WERI-Rb-1 (cell line): ENCODE data around the gene TSHZ2.

Experiments
- DNase-seq: peaks from one replicate; pipeline ENCODE4 v3.0.0-alpha.2; 2020
- H3K27ac ChIP-seq: fragments of 250-450 bp; sonication (Bioruptor Pico); 2 replicates; pipeline ENCODE4 v1.5.1; 2020; ENCODE audit warnings: mild to moderate bottlenecking, moderate library complexity
- H3K27me3 ChIP-seq: fragments of 250-450 bp; sonication (Bioruptor Pico); 2 replicates; pipeline ENCODE4 v1.5.1; 2021; ENCODE audit warnings: mild to moderate bottlenecking, low read depth, moderate library complexity; ENCODE audit not compliant: insufficient read depth, severe bottlenecking
- H3K36me3 ChIP-seq: fragments of 250-450 bp; sonication (Bioruptor Pico); 2 replicates; pipeline ENCODE4 v1.5.1; 2020; ENCODE audit warnings: mild to moderate bottlenecking, moderate library complexity
- H3K4me3 ChIP-seq: 2 replicates; pipeline ENCODE4 v1.5.1; 2011; ENCODE audit warnings: low read depth, mild to moderate bottlenecking, control low read depth, low read length
- H3K9me3 ChIP-seq: fragments of 250-450 bp; sonication (Bioruptor Pico); 2 replicates; pipeline ENCODE4 v1.5.1; 2021; ENCODE audit warnings: mild to moderate bottlenecking, moderate library complexity; ENCODE audit not compliant: severe bottlenecking
- CTCF ChIP-seq: IDR thresholded peaks from 2 replicates; pipeline ENCODE4 v1.5.1; 2011; ENCODE audit warnings: low read depth, mild to moderate bottlenecking, control low read depth, inconsistent platforms, low read length

TSHZ2 gene

GRCh38 chr20:52984451-52984810 lies 12.3 kb downstream of the TSHZ2 start:
- no peak for TF ChIP-seq CTCF
- Histone ChIP-seq H3K9me3 (no peaks in the 10 kb centered on the region), H3K27me3 (no peaks in the 10 kb centered on the region), H3K36me3 (no peaks in the 10 kb centered on the region), H3K27ac (no peak overlapping the region), H3K4me3 (no peak overlapping the region)
- no peak for DNase-seq

- TF ChIP-seq CTCF: no peak
- Histone ChIP-seq H3K36me3 (no peaks in the 10 kb centered on the region), H3K4me3 (no peak overlapping the region), H3K27ac (no peak overlapping the region), H3K27me3 (no peaks in the 10 kb centered on the region), H3K9me3 (no peaks in the 10 kb centered on the region)
- DNase-seq: no peak
Observed at GRCh38 chr20:52985687-52986086, 13.5 kb downstream of the TSHZ2 start.

- H3K27ac ChIP-seq: no peak overlapping the region
- DNase-seq: no peak
- H3K4me3 ChIP-seq: no peak overlapping the region
- H3K27me3 ChIP-seq: no peaks in the 10 kb centered on the region
- H3K36me3 ChIP-seq: no peaks in the 10 kb centered on the region
- H3K9me3 ChIP-seq: no peaks in the 10 kb centered on the region
- TF ChIP-seq CTCF: no peak
Observed at GRCh38 chr20:52987295-52987694, 15.1 kb downstream of the TSHZ2 start.

- H3K27ac ChIP-seq: no peak overlapping the region
- no peaks in the 10 kb centered on the region for H3K36me3 ChIP-seq
- no peak overlapping the region for H3K4me3 ChIP-seq
- TF ChIP-seq CTCF: no peak
- no peaks in the 10 kb centered on the region for H3K9me3 ChIP-seq
- H3K27me3 ChIP-seq: no peaks in the 10 kb centered on the region
- no peak for DNase-seq
Observed at GRCh38 chr20:52991830-52992229, 19.7 kb downstream of the TSHZ2 start.

- no peak for DNase-seq
- no peak overlapping the region for H3K27ac ChIP-seq
- no peaks in the 10 kb centered on the region for H3K27me3 ChIP-seq
- H3K9me3 ChIP-seq: no peaks in the 10 kb centered on the region
- H3K36me3 ChIP-seq: no peaks in the 10 kb centered on the region
- no peak overlapping the region for H3K4me3 ChIP-seq
- no peak for TF ChIP-seq CTCF
Observed at GRCh38 chr20:52992632-52993031, 20.5 kb downstream of the TSHZ2 start.

- H3K27ac ChIP-seq: no peak overlapping the region
- no peaks in the 10 kb centered on the region for H3K27me3 ChIP-seq
- H3K4me3 ChIP-seq: no peak overlapping the region
- H3K9me3 ChIP-seq: no peaks in the 10 kb centered on the region
- H3K36me3 ChIP-seq: no peaks in the 10 kb centered on the region
- TF ChIP-seq CTCF: no peak
- DNase-seq: no peak
Observed at GRCh38 chr20:52993076-52993475, 20.9 kb downstream of the TSHZ2 start.
